WTC11 (cell line): ENCODE measurements around the gene FAM185A.

ENCODE experiments used
- CBFB ChIP-seq: sonication (generic); formaldehyde crosslinking; IDR thresholded peaks from 2 replicates; pipeline ENCODE4 v1.8.1; 2022; ENCODE audit warnings: mild to moderate bottlenecking, low read depth, missing genetic modification reagents
- CTCF ChIP-seq: fragments of 200-600 bp; IDR thresholded peaks from 2 replicates; pipeline ENCODE4 v1.8.0; 2022; ENCODE audit warnings: antibody characterized with exemption
- MAX ChIP-seq: sonication (generic); formaldehyde crosslinking; IDR thresholded peaks from 2 replicates; pipeline ENCODE4 v1.8.0; 2022; ENCODE audit warnings: mild to moderate bottlenecking, missing genetic modification reagents
- NFYB ChIP-seq: sonication (generic); formaldehyde crosslinking; conservative IDR thresholded peaks from 2 replicates; pipeline ENCODE4 v1.8.0; 2022; ENCODE audit warnings: low read depth, missing genetic modification reagents
- NR2C2 ChIP-seq: sonication (generic); formaldehyde crosslinking; IDR thresholded peaks from 2 replicates; pipeline ENCODE4 v1.8.0; 2022; ENCODE audit warnings: mild to moderate bottlenecking, missing genetic modification reagents
- SMAD3 ChIP-seq: sonication (generic); formaldehyde crosslinking; IDR thresholded peaks from 2 replicates; pipeline ENCODE4 v1.8.0; 2022; ENCODE audit warnings: missing genetic modification reagents, mild to moderate bottlenecking, borderline replicate concordance
- ZNF232 ChIP-seq: sonication (generic); formaldehyde crosslinking; IDR thresholded peaks from 2 replicates; pipeline ENCODE4 v1.8.0; 2022; ENCODE audit warnings: mild to moderate bottlenecking, missing genetic modification reagents
- TF ChIP-seq, protein P1 (sequence below): sonication (generic); formaldehyde crosslinking; IDR thresholded peaks from 2 replicates; pipeline ENCODE4 v1.8.1; 2023; ENCODE audit warnings: mild to moderate bottlenecking, missing genetic modification reagents
- TF ChIP-seq, protein P2 (sequence below): fragments of 250-450 bp; sonication (Bioruptor Pico); IDR thresholded peaks from 2 replicates; pipeline ENCODE4 v1.8.0; 2021; ENCODE audit warnings: mild to moderate bottlenecking

DNA sequence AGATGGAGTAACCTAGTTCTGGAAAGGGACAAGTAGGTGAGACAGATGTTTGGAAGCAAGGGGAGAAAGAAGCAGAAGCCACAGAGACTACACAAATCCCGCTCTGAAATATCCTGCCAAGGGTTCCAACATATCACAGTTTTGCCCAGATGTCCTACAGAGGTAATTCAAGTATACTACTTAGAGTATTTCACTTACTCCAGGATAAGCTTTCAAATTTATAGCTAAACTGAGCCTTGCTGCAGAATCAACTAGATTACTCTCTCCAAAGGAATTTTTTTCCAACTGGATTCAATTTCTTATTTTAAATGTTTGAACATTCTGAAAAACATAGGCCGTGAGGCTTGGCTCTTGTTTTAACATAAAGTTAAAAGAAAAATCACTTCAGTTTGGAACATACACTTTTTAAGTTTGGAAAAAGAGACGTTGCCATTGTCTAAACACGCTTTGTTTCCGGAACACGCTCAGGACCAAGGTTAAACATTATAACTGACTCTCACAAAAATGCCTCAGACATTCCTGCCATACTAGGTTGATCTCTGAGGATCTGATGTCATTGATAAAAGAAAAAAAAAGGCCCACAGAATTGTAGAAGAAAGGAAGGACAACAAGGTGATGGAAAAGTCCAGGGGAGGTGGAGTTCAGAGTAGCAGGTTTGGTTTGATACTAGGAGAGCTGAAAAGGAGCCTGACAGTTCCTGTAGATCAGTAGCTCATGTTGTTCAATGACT is 74.8 kb downstream of the FAM185A start:
- TF ChIP-seq NR2C2 (CRISPR knock-in tag) (no peak), CBFB (CRISPR knock-in tag) (no peak), MAX (CRISPR knock-in tag) (no peak), CTCF (no peak), SMAD3 (CRISPR knock-in tag) (no peak), ZNF232 (CRISPR knock-in tag) (no peak), NFYB (no peak)
- TF ChIP-seq, protein P1, sequence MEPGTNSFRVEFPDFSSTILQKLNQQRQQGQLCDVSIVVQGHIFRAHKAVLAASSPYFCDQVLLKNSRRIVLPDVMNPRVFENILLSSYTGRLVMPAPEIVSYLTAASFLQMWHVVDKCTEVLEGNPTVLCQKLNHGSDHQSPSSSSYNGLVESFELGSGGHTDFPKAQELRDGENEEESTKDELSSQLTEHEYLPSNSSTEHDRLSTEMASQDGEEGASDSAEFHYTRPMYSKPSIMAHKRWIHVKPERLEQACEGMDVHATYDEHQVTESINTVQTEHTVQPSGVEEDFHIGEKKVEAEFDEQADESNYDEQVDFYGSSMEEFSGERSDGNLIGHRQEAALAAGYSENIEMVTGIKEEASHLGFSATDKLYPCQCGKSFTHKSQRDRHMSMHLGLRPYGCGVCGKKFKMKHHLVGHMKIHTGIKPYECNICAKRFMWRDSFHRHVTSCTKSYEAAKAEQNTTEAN = no peak
- TF ChIP-seq, protein P2, sequence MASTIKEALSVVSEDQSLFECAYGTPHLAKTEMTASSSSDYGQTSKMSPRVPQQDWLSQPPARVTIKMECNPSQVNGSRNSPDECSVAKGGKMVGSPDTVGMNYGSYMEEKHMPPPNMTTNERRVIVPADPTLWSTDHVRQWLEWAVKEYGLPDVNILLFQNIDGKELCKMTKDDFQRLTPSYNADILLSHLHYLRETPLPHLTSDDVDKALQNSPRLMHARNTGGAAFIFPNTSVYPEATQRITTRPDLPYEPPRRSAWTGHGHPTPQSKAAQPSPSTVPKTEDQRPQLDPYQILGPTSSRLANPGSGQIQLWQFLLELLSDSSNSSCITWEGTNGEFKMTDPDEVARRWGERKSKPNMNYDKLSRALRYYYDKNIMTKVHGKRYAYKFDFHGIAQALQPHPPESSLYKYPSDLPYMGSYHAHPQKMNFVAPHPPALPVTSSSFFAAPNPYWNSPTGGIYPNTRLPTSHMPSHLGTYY (CRISPR knock-in tag) = no peak
